ENCODE data around the gene MYO9A. TPM values are rescaled to one million over a fixed set of nuclear protein-coding genes. Genes with fewer than 3 reads are reported as not detected.
A peak's percentile ranks its signal among the peaks of the same experiment; 100 is the strongest.
"Not testable (repeated sequence)": the region's sequence is repeated elsewhere in the genome, so short reads cannot be mapped to it uniquely, and the experiment has no call there.

Gene MYO9A
- polyA plus RNA-seq, 2 donors: 2.6 to 4.3 TPM

DNA sequence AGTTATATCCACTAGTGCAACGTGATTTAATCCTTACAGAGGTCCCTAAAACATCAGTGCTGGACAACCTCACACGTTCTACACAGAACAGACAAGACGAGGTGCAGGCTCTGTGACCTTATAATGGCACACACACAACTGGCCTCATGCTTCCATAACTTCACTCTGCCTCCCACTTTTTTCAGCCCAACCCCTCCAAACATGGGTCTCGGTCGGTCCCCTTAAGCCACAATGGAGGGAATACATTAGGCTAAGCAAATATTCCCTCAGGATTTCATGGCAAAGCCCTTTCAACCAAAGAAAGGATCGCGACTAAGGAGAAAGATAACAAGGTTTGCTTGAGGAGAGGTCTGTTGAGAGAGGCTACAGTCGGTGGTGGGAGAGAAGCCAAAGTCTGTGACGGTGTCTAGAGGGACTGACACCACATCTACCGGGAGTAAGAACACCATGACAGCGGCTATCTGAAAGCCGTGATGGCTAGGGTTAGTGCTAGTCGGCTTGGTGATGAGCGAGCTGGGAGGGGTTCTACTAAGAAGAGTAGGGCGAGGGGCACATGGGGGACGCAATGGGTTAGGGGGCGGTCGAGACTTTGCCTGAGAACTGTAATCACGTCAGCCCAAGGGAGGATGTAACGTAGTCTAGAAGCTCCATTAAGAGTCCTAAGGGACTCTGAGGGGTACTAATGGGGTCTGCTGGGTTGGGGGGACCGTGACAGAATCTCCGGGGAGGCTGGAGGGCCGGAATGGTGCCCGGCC, 1.0 kb downstream of the MYO9A start:
- 2% methylated on average over 24 of the region's 24 CpGs for WGBS, 2 donors
- Histone ChIP-seq H3K9me3 (ENCODE audit: control insufficient read depth in 2 of 2, insufficient read depth in 1 of 2, low read depth in 1 of 2, low read length in 1 of 2) (no peaks in the 10 kb centered on the region), H3K27me3 (ENCODE audit: control insufficient read depth in 1 of 2, insufficient read depth in 2 of 2, low read length in 2 of 2) (no peaks in the 10 kb centered on the region), H3K4me1 (ENCODE audit: control insufficient read depth in 2 of 2, insufficient read depth in 2 of 2, low read length in 1 of 2) (no peaks in the 10 kb centered on the region), H3K36me3 (ENCODE audit: control insufficient read depth in 2 of 2, insufficient read depth in 2 of 2, low read length in 1 of 2) (no peaks in the 10 kb centered on the region), H3K27ac (ENCODE audit: low read depth in 2 of 2, low read length in 1 of 2) (peak overlapping the region; percentile 93 to 96), H3K4me3 (ENCODE audit: low read depth in 1 of 2, low read length in 2 of 2) (peak overlapping the region; percentile 65 to 99)

DNA sequence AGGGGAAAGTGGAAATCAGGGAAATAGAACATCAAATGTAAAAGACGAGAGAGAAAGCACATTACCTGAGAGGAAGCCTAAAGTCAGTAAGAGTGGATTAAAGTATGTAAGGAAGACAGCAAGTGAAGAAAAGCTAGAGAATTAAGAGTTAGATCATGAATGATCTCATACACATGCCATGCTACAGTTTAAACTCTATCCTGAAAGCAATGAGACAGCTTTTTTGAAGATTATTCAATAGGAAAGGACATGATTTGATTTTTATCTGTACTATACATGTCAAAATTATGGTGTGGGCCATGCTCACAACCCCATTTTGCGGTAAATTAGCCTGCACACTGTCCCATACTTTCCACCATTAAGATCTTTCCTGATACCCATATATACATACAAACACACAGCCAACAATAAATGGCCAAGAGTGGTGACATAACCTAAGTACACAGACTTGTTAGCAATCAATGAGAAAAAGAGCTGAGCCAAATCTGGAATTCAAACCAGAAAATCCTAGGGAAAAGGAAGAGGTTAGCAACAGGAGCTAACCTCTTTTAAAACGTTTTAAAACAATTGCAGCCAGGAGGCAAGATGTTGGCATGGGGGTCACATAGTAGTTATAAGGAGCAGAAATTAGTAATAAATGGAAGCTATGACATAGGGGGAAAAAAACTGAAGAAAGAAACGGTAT, 4.5 kb downstream of the MYO9A start:
- no peaks in the 10 kb centered on the region for H3K36me3 ChIP-seq (ENCODE audit: control insufficient read depth in 2 of 2, insufficient read depth in 2 of 2, low read length in 1 of 2)
- H3K27me3 ChIP-seq (ENCODE audit: control insufficient read depth in 1 of 2, insufficient read depth in 2 of 2, low read length in 2 of 2): no peaks in the 10 kb centered on the region
- H3K9me3 ChIP-seq (ENCODE audit: control insufficient read depth in 2 of 2, insufficient read depth in 1 of 2, low read depth in 1 of 2, low read length in 1 of 2): no peaks in the 10 kb centered on the region
- H3K27ac ChIP-seq (ENCODE audit: low read depth in 2 of 2, low read length in 1 of 2): no peak overlapping the region
- no peak overlapping the region for H3K4me3 ChIP-seq (ENCODE audit: low read depth in 1 of 2, low read length in 2 of 2)
- WGBS, 2 donors: 73 to 76% methylated on average over 4 of the region's 4 CpGs
- H3K4me1 ChIP-seq (ENCODE audit: control insufficient read depth in 2 of 2, insufficient read depth in 2 of 2, low read length in 1 of 2): no peaks in the 10 kb centered on the region

DNA sequence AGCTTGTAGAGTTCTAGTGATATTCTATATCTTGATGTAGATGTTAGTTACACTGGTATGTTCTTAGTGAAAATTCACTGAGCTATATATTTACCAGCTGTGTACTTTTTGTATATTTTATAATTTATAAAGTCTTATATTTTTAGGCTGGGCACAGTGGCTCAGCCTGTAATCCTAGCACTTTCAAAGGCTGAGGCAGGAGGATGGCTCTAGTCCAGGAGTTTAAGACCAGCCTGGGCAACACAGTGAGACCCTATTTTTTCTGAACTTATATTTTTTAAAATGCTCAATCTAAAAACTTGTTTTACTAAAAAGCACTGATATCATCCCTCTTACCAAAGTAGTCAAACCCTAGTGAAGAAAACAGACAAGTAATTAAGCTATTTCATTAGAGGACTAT, 5.1 kb downstream of the MYO9A start:
- H3K27ac ChIP-seq (ENCODE audit: low read depth in 2 of 2, low read length in 1 of 2): no peak overlapping the region
- H3K27me3 ChIP-seq (ENCODE audit: control insufficient read depth in 1 of 2, insufficient read depth in 2 of 2, low read length in 2 of 2): no peaks in the 10 kb centered on the region
- H3K4me1 ChIP-seq (ENCODE audit: control insufficient read depth in 2 of 2, insufficient read depth in 2 of 2, low read length in 1 of 2): no peaks in the 10 kb centered on the region
- no peak overlapping the region for H3K4me3 ChIP-seq (ENCODE audit: low read depth in 1 of 2, low read length in 2 of 2)
- H3K36me3 ChIP-seq (ENCODE audit: control insufficient read depth in 2 of 2, insufficient read depth in 2 of 2, low read length in 1 of 2): no peaks in the 10 kb centered on the region
- H3K9me3 ChIP-seq (ENCODE audit: control insufficient read depth in 2 of 2, insufficient read depth in 1 of 2, low read depth in 1 of 2, low read length in 1 of 2): no peaks in the 10 kb centered on the region

DNA sequence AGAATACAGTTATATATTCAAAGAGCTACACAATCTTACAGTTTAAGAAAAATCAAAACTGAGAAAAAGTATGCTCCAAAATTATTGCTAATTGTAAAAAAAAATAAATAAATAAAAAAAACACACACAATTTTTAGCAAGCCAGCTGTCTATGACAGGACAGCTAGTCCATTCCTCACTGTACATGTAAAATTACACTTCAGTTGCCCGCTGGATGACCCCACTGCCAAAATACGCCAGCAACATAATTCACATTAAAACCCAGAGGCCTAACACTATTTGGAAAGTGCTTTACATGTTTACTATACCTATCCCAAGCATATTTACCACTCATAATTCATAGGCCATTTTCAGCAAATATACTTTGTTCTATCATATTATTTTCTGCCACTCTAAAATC, 5.8 kb downstream of the MYO9A start:
- Histone ChIP-seq H3K27ac (ENCODE audit: low read depth in 2 of 2, low read length in 1 of 2) (no peak overlapping the region), H3K4me1 (ENCODE audit: control insufficient read depth in 2 of 2, insufficient read depth in 2 of 2, low read length in 1 of 2) (no peaks in the 10 kb centered on the region), H3K4me3 (ENCODE audit: low read depth in 1 of 2, low read length in 2 of 2) (no peak overlapping the region), H3K9me3 (ENCODE audit: control insufficient read depth in 2 of 2, insufficient read depth in 1 of 2, low read depth in 1 of 2, low read length in 1 of 2) (no peaks in the 10 kb centered on the region), H3K27me3 (ENCODE audit: control insufficient read depth in 1 of 2, insufficient read depth in 2 of 2, low read length in 2 of 2) (no peaks in the 10 kb centered on the region), H3K36me3 (ENCODE audit: control insufficient read depth in 2 of 2, insufficient read depth in 2 of 2, low read length in 1 of 2) (no peaks in the 10 kb centered on the region)
- WGBS, 2 donors: 69 to 73% methylated on average over 2 of the region's 2 CpGs

DNA sequence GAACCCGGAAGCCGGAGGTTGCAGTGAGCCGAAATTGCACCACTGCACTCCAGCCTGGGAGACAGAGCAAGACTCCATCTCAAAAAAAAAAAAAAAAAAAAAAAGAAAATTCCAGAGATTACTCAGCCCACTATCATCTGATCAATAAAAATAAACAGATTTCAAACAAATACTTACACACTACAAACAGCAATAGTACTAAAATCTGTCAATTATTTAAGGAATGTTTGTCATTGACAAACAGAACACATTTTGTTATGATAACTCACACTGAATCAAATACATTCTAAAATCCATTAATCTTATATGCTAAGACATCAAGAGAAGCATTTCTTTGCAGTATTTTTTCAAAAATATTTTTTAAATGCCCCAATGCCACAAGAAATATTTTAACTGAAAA, 7.6 kb downstream of the MYO9A start:
- H3K4me1 ChIP-seq (ENCODE audit: control insufficient read depth in 2 of 2, insufficient read depth in 2 of 2, low read length in 1 of 2): no peaks in the 10 kb centered on the region
- no peak overlapping the region for H3K4me3 ChIP-seq (ENCODE audit: low read depth in 1 of 2, low read length in 2 of 2)
- H3K27me3 ChIP-seq (ENCODE audit: control insufficient read depth in 1 of 2, insufficient read depth in 2 of 2, low read length in 2 of 2): no peaks in the 10 kb centered on the region
- H3K9me3 ChIP-seq (ENCODE audit: control insufficient read depth in 2 of 2, insufficient read depth in 1 of 2, low read depth in 1 of 2, low read length in 1 of 2): no peaks in the 10 kb centered on the region
- no peak overlapping the region for H3K27ac ChIP-seq (ENCODE audit: low read depth in 2 of 2, low read length in 1 of 2)
- no peaks in the 10 kb centered on the region for H3K36me3 ChIP-seq (ENCODE audit: control insufficient read depth in 2 of 2, insufficient read depth in 2 of 2, low read length in 1 of 2)
- WGBS, 2 donors: 83 to 96% methylated on average over 3 of the region's 3 CpGs

DNA sequence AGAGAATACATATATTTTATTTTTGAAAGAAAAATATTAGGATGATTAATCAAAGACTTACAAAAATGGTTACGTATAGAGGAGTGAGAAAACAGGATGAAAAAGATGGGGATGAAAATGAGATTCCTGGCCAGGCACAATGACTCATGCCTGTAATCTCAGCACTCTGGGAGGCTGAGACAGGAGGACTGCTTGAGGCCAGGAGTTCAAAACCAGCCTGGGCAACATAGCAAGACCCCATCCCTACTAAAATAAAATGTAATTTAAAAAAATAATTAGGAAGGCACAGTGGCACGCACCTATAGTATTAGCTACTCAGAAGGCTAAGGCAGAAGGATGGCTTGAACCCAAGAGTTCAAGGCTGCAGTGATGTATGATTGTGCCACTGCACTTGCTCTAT, 11.9 kb downstream of the MYO9A start:
- H3K27ac ChIP-seq (ENCODE audit: low read depth in 2 of 2, low read length in 1 of 2): no peak overlapping the region
- no peak overlapping the region for H3K4me3 ChIP-seq (ENCODE audit: low read depth in 1 of 2, low read length in 2 of 2)
- H3K36me3 ChIP-seq (ENCODE audit: control insufficient read depth in 2 of 2, insufficient read depth in 2 of 2, low read length in 1 of 2): no peaks in the 10 kb centered on the region
- H3K9me3 ChIP-seq (ENCODE audit: control insufficient read depth in 2 of 2, insufficient read depth in 1 of 2, low read depth in 1 of 2, low read length in 1 of 2): no peaks in the 10 kb centered on the region
- H3K27me3 ChIP-seq (ENCODE audit: control insufficient read depth in 1 of 2, insufficient read depth in 2 of 2, low read length in 2 of 2): no peaks in the 10 kb centered on the region
- peaks cover 0 to 3% of the 10 kb centered on the region in 2 donors for H3K4me1 ChIP-seq (ENCODE audit: control insufficient read depth in 2 of 2, insufficient read depth in 2 of 2, low read length in 1 of 2)
- WGBS, 2 donors: 97 to 99% methylated on average over 2 of the region's 2 CpGs

DNA sequence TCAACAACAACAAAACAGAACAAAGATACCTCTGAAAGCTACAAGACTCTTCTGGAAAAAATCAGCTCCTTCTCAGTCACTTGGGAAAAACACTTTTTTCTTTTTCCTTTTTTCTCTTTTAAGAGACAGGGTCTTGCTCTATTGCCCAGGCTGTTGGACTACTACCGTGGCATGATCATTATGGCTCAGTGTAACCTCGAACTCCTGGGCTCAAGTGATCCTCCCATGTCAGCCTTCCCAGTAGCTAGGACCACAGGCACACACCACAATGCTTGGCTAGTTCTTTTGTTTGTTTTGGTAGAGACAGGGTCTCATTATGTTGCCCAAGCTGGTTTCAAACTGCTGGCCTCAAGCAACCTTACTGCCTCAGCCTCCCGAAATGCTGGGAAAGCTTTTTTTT, 12.8 kb downstream of the MYO9A start:
- H3K9me3 ChIP-seq (ENCODE audit: control insufficient read depth in 2 of 2, insufficient read depth in 1 of 2, low read depth in 1 of 2, low read length in 1 of 2): no peaks in the 10 kb centered on the region
- no peaks in the 10 kb centered on the region for H3K36me3 ChIP-seq (ENCODE audit: control insufficient read depth in 2 of 2, insufficient read depth in 2 of 2, low read length in 1 of 2)
- no peaks in the 10 kb centered on the region for H3K27me3 ChIP-seq (ENCODE audit: control insufficient read depth in 1 of 2, insufficient read depth in 2 of 2, low read length in 2 of 2)
- H3K4me1 ChIP-seq (ENCODE audit: control insufficient read depth in 2 of 2, insufficient read depth in 2 of 2, low read length in 1 of 2): peaks cover 0 to 3% of the 10 kb centered on the region in 2 donors
- WGBS, 2 donors: 90 to 92% methylated on average over 3 of the region's 3 CpGs
- no peak overlapping the region for H3K27ac ChIP-seq (ENCODE audit: low read depth in 2 of 2, low read length in 1 of 2)
- H3K4me3 ChIP-seq (ENCODE audit: low read depth in 1 of 2, low read length in 2 of 2): no peak overlapping the region

DNA sequence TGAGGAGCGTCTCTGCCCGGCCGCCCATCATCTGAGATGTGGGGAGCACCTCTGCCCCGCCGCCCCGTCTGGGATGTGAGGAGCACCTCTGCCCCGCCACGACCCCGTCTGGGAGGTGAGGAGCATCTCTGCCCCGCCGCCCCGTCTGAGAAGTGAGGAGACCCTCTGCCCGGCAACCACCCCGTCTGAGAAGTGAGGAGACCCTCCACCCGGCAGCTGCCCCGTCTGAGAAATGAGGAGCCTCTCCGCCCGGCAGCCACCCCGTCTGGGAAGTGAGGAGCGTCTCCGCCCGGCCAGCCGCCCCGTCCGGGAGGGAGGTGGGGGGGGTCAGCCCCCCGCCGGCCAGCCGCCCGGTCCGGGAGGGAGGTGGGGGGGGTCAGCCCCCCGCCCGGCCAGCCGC, 17.4 kb downstream of the MYO9A start:
- H3K27ac ChIP-seq (ENCODE audit: low read depth in 2 of 2, low read length in 1 of 2); H3K9me3 ChIP-seq (ENCODE audit: control insufficient read depth in 2 of 2, insufficient read depth in 1 of 2, low read depth in 1 of 2, low read length in 1 of 2); H3K36me3 ChIP-seq (ENCODE audit: control insufficient read depth in 2 of 2, insufficient read depth in 2 of 2, low read length in 1 of 2); H3K27me3 ChIP-seq (ENCODE audit: control insufficient read depth in 1 of 2, insufficient read depth in 2 of 2, low read length in 2 of 2); H3K4me3 ChIP-seq (ENCODE audit: low read depth in 1 of 2, low read length in 2 of 2); H3K4me1 ChIP-seq (ENCODE audit: control insufficient read depth in 2 of 2, insufficient read depth in 2 of 2, low read length in 1 of 2): not testable (repeated sequence)
- WGBS, 2 donors: 94 to 98% methylated on average over 13 to 25 of the region's 33 CpGs

DNA sequence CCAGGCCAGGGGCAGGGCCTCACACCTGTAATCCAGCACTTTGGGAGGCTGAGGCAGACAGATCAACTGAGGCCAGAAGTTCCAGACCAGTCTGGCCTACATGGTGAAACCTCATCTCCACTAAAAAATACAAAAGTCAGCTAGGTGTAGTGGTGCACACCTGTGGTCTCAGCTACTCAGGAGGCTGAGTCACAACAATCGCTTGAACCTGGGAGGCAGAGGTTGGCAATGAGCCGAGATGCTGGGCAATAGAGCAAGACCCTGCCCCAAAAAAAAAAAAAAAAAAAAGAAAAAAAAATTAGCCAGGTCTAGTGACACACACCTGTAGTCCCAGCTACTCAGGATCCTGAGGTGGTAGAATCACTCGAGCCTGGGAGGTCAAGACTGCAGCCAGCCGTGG, 18.8 kb downstream of the MYO9A start:
- no peak overlapping the region for H3K4me3 ChIP-seq (ENCODE audit: low read depth in 1 of 2, low read length in 2 of 2)
- H3K4me1 ChIP-seq (ENCODE audit: control insufficient read depth in 2 of 2, insufficient read depth in 2 of 2, low read length in 1 of 2): peaks cover 0 to 3% of the 10 kb centered on the region in 2 donors
- H3K27me3 ChIP-seq (ENCODE audit: control insufficient read depth in 1 of 2, insufficient read depth in 2 of 2, low read length in 2 of 2): no peaks in the 10 kb centered on the region
- H3K9me3 ChIP-seq (ENCODE audit: control insufficient read depth in 2 of 2, insufficient read depth in 1 of 2, low read depth in 1 of 2, low read length in 1 of 2): no peaks in the 10 kb centered on the region
- WGBS, 2 donors: 91 to 94% methylated on average over 4 of the region's 4 CpGs
- H3K36me3 ChIP-seq (ENCODE audit: control insufficient read depth in 2 of 2, insufficient read depth in 2 of 2, low read length in 1 of 2): no peaks in the 10 kb centered on the region
- no peak overlapping the region for H3K27ac ChIP-seq (ENCODE audit: low read depth in 2 of 2, low read length in 1 of 2)

DNA sequence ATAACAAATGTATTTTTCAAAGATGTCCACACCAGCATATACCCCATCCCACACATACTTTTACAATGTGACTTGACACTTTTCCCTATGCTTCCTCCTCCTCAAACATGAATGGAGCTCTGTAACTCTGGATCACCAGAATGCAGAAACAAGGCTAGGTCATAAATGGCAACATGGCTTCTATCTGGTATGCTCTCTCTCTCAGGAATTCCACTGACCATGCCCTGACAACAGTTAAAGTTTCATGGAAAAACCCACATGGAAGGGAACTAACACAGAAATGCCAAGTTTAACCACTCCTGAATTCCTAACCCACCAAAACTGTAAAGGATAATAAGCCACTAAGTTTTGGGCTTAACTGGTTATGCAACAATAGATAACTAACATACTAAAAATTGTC, 19.9 kb downstream of the MYO9A start:
- Histone ChIP-seq H3K27ac (ENCODE audit: low read depth in 2 of 2, low read length in 1 of 2) (no peak overlapping the region), H3K9me3 (ENCODE audit: control insufficient read depth in 2 of 2, insufficient read depth in 1 of 2, low read depth in 1 of 2, low read length in 1 of 2) (no peaks in the 10 kb centered on the region), H3K4me1 (ENCODE audit: control insufficient read depth in 2 of 2, insufficient read depth in 2 of 2, low read length in 1 of 2) (no peaks in the 10 kb centered on the region), H3K4me3 (ENCODE audit: low read depth in 1 of 2, low read length in 2 of 2) (no peak overlapping the region), H3K36me3 (ENCODE audit: control insufficient read depth in 2 of 2, insufficient read depth in 2 of 2, low read length in 1 of 2) (no peaks in the 10 kb centered on the region), H3K27me3 (ENCODE audit: control insufficient read depth in 1 of 2, insufficient read depth in 2 of 2, low read length in 2 of 2) (no peaks in the 10 kb centered on the region)

Data from esophagus (tissue), 2 donors.